CD1c-positive myeloid dendritic cell (primary cell): ENCODE data around the gene C1orf159.
"Not testable (repeated sequence)": the region's sequence is repeated elsewhere in the genome, so short reads cannot be mapped to it uniquely, and the experiment has no call there.

Source experiments
- DNase-seq: peaks from one replicate; pipeline ENCODE4 v3.0.0-alpha.2; 2016; ENCODE audit errors: extremely low spot score

Gene C1orf159

GRCh38 chr1:1081311-1082238, 34.3 kb downstream of the C1orf159 start:
- no peak for DNase-seq

GRCh38 chr1:1080951-1081310, 35.0 kb downstream of the C1orf159 start:
- no peak for DNase-seq

GRCh38 chr1:1080122-1080757, 35.6 kb downstream of the C1orf159 start:
- no peak for DNase-seq

GRCh38 chr1:1079408-1080121, 36.3 kb downstream of the C1orf159 start:
- peak; percentile 47 for DNase-seq

GRCh38 chr1:1077396-1077795, 38.5 kb downstream of the C1orf159 start:
- not testable (repeated sequence) for DNase-seq

- DNase-seq: no peak
These were observed 40.5 kb downstream of the C1orf159 start for GRCh38 chr1:1075148-1075935.

- DNase-seq: no peak
These were observed 41.2 kb downstream of the C1orf159 start for GRCh38 chr1:1074631-1075147.

GRCh38 chr1:1073743-1074587, 41.9 kb downstream of the C1orf159 start, which contains the start of gene RNF223:
RNF223 (minus strand) TSS chr1:1074306; CDS start chr1:1072566, 1,740 bp downstream.
- no peak for DNase-seq

- DNase-seq: no peak
These were observed 42.8 kb downstream of the C1orf159 start for GRCh38 chr1:1072849-1073742.

GRCh38 chr1:1072299-1072848, 43.5 kb downstream of the C1orf159 start:
- DNase-seq: no peak

GRCh38 chr1:1071486-1072298, 44.2 kb downstream of the C1orf159 start:
- DNase-seq: no peak

- peak; percentile 62 for DNase-seq
These were observed 45.9 kb downstream of the C1orf159 start for GRCh38 chr1:1069711-1070676.

- peak; percentile 79 for DNase-seq
These were observed 46.7 kb downstream of the C1orf159 start for GRCh38 chr1:1069056-1069710.

- DNase-seq: peak; percentile 39
These were observed 47.3 kb downstream of the C1orf159 start for GRCh38 chr1:1068517-1069055.

GRCh38 chr1:1067860-1068516, 47.9 kb downstream of the C1orf159 start:
- no peak for DNase-seq
